ENCODE measurements around the gene OR1K1.
"Not testable (repeated sequence)": the region's sequence is repeated elsewhere in the genome, so short reads cannot be mapped to it uniquely, and the experiment has no call there.

OR1K1 gene

GRCh38 chr9:122822938-122823337 is 23.0 kb downstream of the OR1K1 start:
- Histone ChIP-seq H3K18ac (ENCODE audit: low read depth in 1 of 2, low read length in 2 of 2) (no peak overlapping the region), H2AK5ac (ENCODE audit: low read length, severe bottlenecking) (no peak overlapping the region), H2BK15ac (ENCODE audit: low read depth, poor library complexity, severe bottlenecking) (no peak overlapping the region), H3K79me1 (replicated peaks; ENCODE audit: low read length, poor library complexity, severe bottlenecking) (peaks cover 14% of the 10 kb centered on the region), H4K91ac (ENCODE audit: low read length) (peak overlapping the region; percentile 35), H3K27me3 (ENCODE audit: control insufficient read depth in 1 of 2, insufficient read depth in 1 of 2, low read length in 2 of 2) (no peaks in the 10 kb centered on the region), H3K4me3 (ENCODE audit: insufficient read depth in 1 of 2, low read depth in 1 of 2, low read length in 2 of 2) (no peak overlapping the region), H3K4ac (ENCODE audit: low read depth in 1 of 2, low read length in 2 of 2) (no peak overlapping the region), H3K23ac (ENCODE audit: low read length in 2 of 2) (no peak overlapping the region), H2AFZ (ENCODE audit: low read depth, low read length) (no peak overlapping the region), H3K9ac (ENCODE audit: low read length) (no peak overlapping the region), H3K14ac (ENCODE audit: low read length in 2 of 2) (no peak overlapping the region), H2BK120ac (ENCODE audit: low read depth, low read length) (no peak overlapping the region), H3K9me3 (ENCODE audit: control insufficient read depth, low read length) (no peaks in the 10 kb centered on the region), H3K4me2 (ENCODE audit: low read length, poor library complexity, severe bottlenecking) (no peak overlapping the region), H3K27ac (ENCODE audit: low read length, poor library complexity, severe bottlenecking) (no peak overlapping the region), H2BK12ac (ENCODE audit: low read length in 2 of 2) (no peak overlapping the region), H4K8ac (ENCODE audit: low read length) (no peak overlapping the region), H2BK5ac (ENCODE audit: low read depth, low read length, poor library complexity, severe bottlenecking) (no peak overlapping the region), H3K36me3 (ENCODE audit: control insufficient read depth in 1 of 2, insufficient read depth in 2 of 2, low read depth in 1 of 2, low read length in 2 of 2) (peaks cover 18 to 54% of the 10 kb centered on the region in 2 experiments), H3K4me1 (ENCODE audit: control insufficient read depth, insufficient read depth, low read depth, low read length) (peaks cover 7% of the 10 kb centered on the region)
- 100% methylated on average over 1 of the region's 4 CpGs for WGBS
- DNase-seq, result no peak

- peak overlapping the region; percentile 100 for H3K27ac ChIP-seq (ENCODE audit: low read length, poor library complexity, severe bottlenecking)
- whole genome bisulfite sequencing, result 0% methylated on average over 8 of the region's 8 CpGs
Measured at GRCh38 chr9:122827761-122828093, 27.8 kb downstream of the OR1K1 start.

GRCh38 chr9:122828965-122829284 is 29.0 kb downstream of the OR1K1 start:
- Histone ChIP-seq H3K36me3 (ENCODE audit: control insufficient read depth in 1 of 2, insufficient read depth in 2 of 2, low read depth in 1 of 2, low read length in 2 of 2) (peaks cover 6 to 18% of the 10 kb centered on the region in 2 experiments), H4K8ac (ENCODE audit: low read length) (peak overlapping the region; percentile 60), H2BK15ac (ENCODE audit: low read depth, poor library complexity, severe bottlenecking) (peak overlapping the region; percentile 23), H3K18ac (ENCODE audit: low read depth in 1 of 2, low read length in 2 of 2) (peak overlapping the region; percentile 57 to 89), H3K4me2 (ENCODE audit: low read length, poor library complexity, severe bottlenecking) (peak overlapping the region; percentile 66), H3K9ac (ENCODE audit: low read length) (peak overlapping the region; percentile 93), H3K27ac (ENCODE audit: low read length, poor library complexity, severe bottlenecking) (peak overlapping the region; percentile 86), H3K4me3 (ENCODE audit: insufficient read depth in 1 of 2, low read depth in 1 of 2, low read length in 2 of 2) (peak overlapping the region; percentile 59 to 90)
- H2BK120ac ChIP-seq (ENCODE audit: low read depth, low read length); H2BK5ac ChIP-seq (ENCODE audit: low read depth, low read length, poor library complexity, severe bottlenecking); H3K79me1 ChIP-seq (replicated peaks; ENCODE audit: low read length, poor library complexity, severe bottlenecking); H3K14ac ChIP-seq (ENCODE audit: low read length in 2 of 2); H4K91ac ChIP-seq (ENCODE audit: low read length); H2BK12ac ChIP-seq (ENCODE audit: low read length in 2 of 2); DNase-seq; H3K4me1 ChIP-seq (ENCODE audit: control insufficient read depth, insufficient read depth, low read depth, low read length); H2AK5ac ChIP-seq (ENCODE audit: low read length, severe bottlenecking); H3K27me3 ChIP-seq (ENCODE audit: control insufficient read depth in 1 of 2, insufficient read depth in 1 of 2, low read length in 2 of 2); H3K4ac ChIP-seq (ENCODE audit: low read depth in 1 of 2, low read length in 2 of 2); H3K23ac ChIP-seq (ENCODE audit: low read length in 2 of 2); H2AFZ ChIP-seq (ENCODE audit: low read depth, low read length); H3K9me3 ChIP-seq (ENCODE audit: control insufficient read depth, low read length): not testable (repeated sequence)
- WGBS, result 70% methylated on average over 14 of the region's 18 CpGs

More at GRCh38 chr9:122827761-122828093, 27.8 kb downstream of the OR1K1 start:
- H3K27me3 ChIP-seq (ENCODE audit: control insufficient read depth in 1 of 2, insufficient read depth in 1 of 2, low read length in 2 of 2), result no peaks in the 10 kb centered on the region
- H3K4me1 ChIP-seq (ENCODE audit: control insufficient read depth, insufficient read depth, low read depth, low read length), result peaks cover 8% of the 10 kb centered on the region
- peak overlapping the region in 1 of 2 experiments; percentile 98 for H3K14ac ChIP-seq (ENCODE audit: low read length in 2 of 2)
- no peak overlapping the region for H2BK15ac ChIP-seq (ENCODE audit: low read depth, poor library complexity, severe bottlenecking)
- H3K36me3 ChIP-seq (ENCODE audit: control insufficient read depth in 1 of 2, insufficient read depth in 2 of 2, low read depth in 1 of 2, low read length in 2 of 2), result peaks cover 11 to 27% of the 10 kb centered on the region in 2 experiments
- H3K4ac ChIP-seq (ENCODE audit: low read depth in 1 of 2, low read length in 2 of 2), result peak overlapping the region in 1 of 2 experiments; percentile 97
- peak overlapping the region; percentile 46 to 96 for H3K18ac ChIP-seq (ENCODE audit: low read depth in 1 of 2, low read length in 2 of 2)
- H3K4me2 ChIP-seq (ENCODE audit: low read length, poor library complexity, severe bottlenecking), result peak overlapping the region; percentile 84
- peak overlapping the region; percentile 93 for H3K9ac ChIP-seq (ENCODE audit: low read length)
- H3K4me3 ChIP-seq (ENCODE audit: insufficient read depth in 1 of 2, low read depth in 1 of 2, low read length in 2 of 2), result peak overlapping the region; percentile 90 to 99
- no peak overlapping the region for H2BK5ac ChIP-seq (ENCODE audit: low read depth, low read length, poor library complexity, severe bottlenecking)
- DNase-seq, result peak; percentile 65
- H2AFZ ChIP-seq (ENCODE audit: low read depth, low read length), result peak overlapping the region; percentile 95
- no peak overlapping the region for H2BK120ac ChIP-seq (ENCODE audit: low read depth, low read length)
- H2AK5ac ChIP-seq (ENCODE audit: low read length, severe bottlenecking), result peak overlapping the region; percentile 22
- H2BK12ac ChIP-seq (ENCODE audit: low read length in 2 of 2), result no peak overlapping the region
- H3K79me1 ChIP-seq (replicated peaks; ENCODE audit: low read length, poor library complexity, severe bottlenecking), result peaks cover 9% of the 10 kb centered on the region
- H3K23ac ChIP-seq (ENCODE audit: low read length in 2 of 2), result peak overlapping the region in 1 of 2 experiments; percentile 93
- peak overlapping the region; percentile 99 for H4K8ac ChIP-seq (ENCODE audit: low read length)
- peak overlapping the region; percentile 25 for H4K91ac ChIP-seq (ENCODE audit: low read length)
- H3K9me3 ChIP-seq (ENCODE audit: control insufficient read depth, low read length), result no peaks in the 10 kb centered on the region

- Histone ChIP-seq H2BK12ac (ENCODE audit: low read length in 2 of 2) (no peak overlapping the region), H2BK15ac (ENCODE audit: low read depth, poor library complexity, severe bottlenecking) (no peak overlapping the region), H2BK120ac (ENCODE audit: low read depth, low read length) (no peak overlapping the region)
Measured at GRCh38 chr9:122832194-122832593, 32.3 kb downstream of the OR1K1 start.

More at GRCh38 chr9:122832194-122832593, 32.3 kb downstream of the OR1K1 start:
- no peaks in the 10 kb centered on the region for H3K36me3 ChIP-seq (ENCODE audit: control insufficient read depth in 1 of 2, insufficient read depth in 2 of 2, low read depth in 1 of 2, low read length in 2 of 2)
- H3K18ac ChIP-seq (ENCODE audit: low read depth in 1 of 2, low read length in 2 of 2), result no peak overlapping the region
- H3K23ac ChIP-seq (ENCODE audit: low read length in 2 of 2), result no peak overlapping the region
- H3K27ac ChIP-seq (ENCODE audit: low read length, poor library complexity, severe bottlenecking), result no peak overlapping the region
- H3K4ac ChIP-seq (ENCODE audit: low read depth in 1 of 2, low read length in 2 of 2), result no peak overlapping the region
- no peak overlapping the region for H3K9ac ChIP-seq (ENCODE audit: low read length)
- no peak for DNase-seq
- H3K4me1 ChIP-seq (ENCODE audit: control insufficient read depth, insufficient read depth, low read depth, low read length), result peaks cover 4% of the 10 kb centered on the region
- H4K8ac ChIP-seq (ENCODE audit: low read length), result no peak overlapping the region
- H3K4me2 ChIP-seq (ENCODE audit: low read length, poor library complexity, severe bottlenecking), result no peak overlapping the region
- WGBS, result 81% methylated on average over 3 of the region's 3 CpGs
- H3K79me1 ChIP-seq (replicated peaks; ENCODE audit: low read length, poor library complexity, severe bottlenecking), result peaks cover 1% of the 10 kb centered on the region
- no peak overlapping the region for H4K91ac ChIP-seq (ENCODE audit: low read length)
- H3K9me3 ChIP-seq (ENCODE audit: control insufficient read depth, low read length), result no peaks in the 10 kb centered on the region
- no peak overlapping the region for H2BK5ac ChIP-seq (ENCODE audit: low read depth, low read length, poor library complexity, severe bottlenecking)
- H2AFZ ChIP-seq (ENCODE audit: low read depth, low read length), result no peak overlapping the region
- H3K27me3 ChIP-seq (ENCODE audit: control insufficient read depth in 1 of 2, insufficient read depth in 1 of 2, low read length in 2 of 2), result no peaks in the 10 kb centered on the region
- H3K4me3 ChIP-seq (ENCODE audit: insufficient read depth in 1 of 2, low read depth in 1 of 2, low read length in 2 of 2), result no peak overlapping the region
- H3K14ac ChIP-seq (ENCODE audit: low read length in 2 of 2), result no peak overlapping the region
- H2AK5ac ChIP-seq (ENCODE audit: low read length, severe bottlenecking), result no peak overlapping the region

Data from mesenchymal stem cell (in vitro differentiated cells and primary cell).